H1 (cell line): Measurements from ENCODE around the gene RNF215. TPM values are rescaled to one million over a fixed set of nuclear protein-coding genes. Genes with fewer than 3 reads are reported as not detected.

ENCODE experiments used
- ASH2L ChIP-seq: fragments of 200-600, 300-600 bp; sonication (generic); IDR thresholded peaks from one replicate; pipeline ENCODE4 v1.7.1; 2017; ENCODE audit warnings: low read length
- CTBP2 ChIP-seq: IDR thresholded peaks from 2 replicates; pipeline ENCODE4 v1.7.0; 2011; ENCODE audit warnings: borderline replicate concordance, mild to moderate bottlenecking, moderate library complexity, mixed read lengths, low read length; ENCODE audit not compliant: insufficient read depth, insufficient read length
- RAD21 ChIP-seq, 2 experiments: IDR thresholded peaks in 1 of 2; conservative IDR thresholded peaks in 1 of 2; 2 replicates each; pipeline ENCODE4 v1.6.1; 2011; ENCODE audit warnings: low read depth in 2 of 2, low read length in 2 of 2, improper control_type of control experiment in 1 of 2, inconsistent platforms in 1 of 2, mild to moderate bottlenecking in 1 of 2, moderate library complexity in 1 of 2
- TEAD4 ChIP-seq: IDR thresholded peaks from 2 replicates; pipeline ENCODE4 v1.6.1; 2012; ENCODE audit warnings: low read depth, low read length, inconsistent platforms, mixed read lengths
- polyA plus RNA-seq, 7 experiments: library from polyadenylated mRNA; depleted of rRNA in 3 of 7; stranded (reverse) in 5 of 7; unstranded in 2 of 7; fragments of >200 nt in 5 of 7; fragments of 200-250 nt in 2 of 7; gene quantifications; 1 replicate in 5 of 7; 2 replicates in 1 of 7; 4 replicates in 1 of 7; pipeline versions ENCODE4 v1.2.1 to v1.2.3, GENCODE V29; 2011 to 2013; ENCODE audit warnings: missing spikeins in 2 of 7, mixed read lengths in 2 of 7
- total RNA-seq: library from RNA; stranded (reverse); fragmentation: NEBNext Ultra II Directional; extraction: Animal tissue kit (Norgen Biotek cat#: 25700); gene quantifications from 2 replicates; pipeline ENCODE4 v1.2.1, GENCODE V29; 2021

The RNF215 gene
- total and polyA plus RNA-seq, 2 of the 8 experiments (the other 6 are each of a cell fraction or from before 2014, with no cell fraction given) = 13.1 to 19.0 TPM

GRCh38 chr22:30332994-30333706, 54.1 kb downstream of the RNF215 start (continued):
- TF ChIP-seq RAD21 (IDR thresholded peaks at IDR 0.05 in 1 of 2, conservative IDR thresholded peaks at IDR 0.05 in 1 of 2; ENCODE audit: low read depth in 2 of 2, low read length in 2 of 2) (no peak), TEAD4 (no peak), CTBP2 (no peak), ASH2L (no peak)
